Gastrocnemius medialis (tissue), 4 donors: ENCODE results near the gene DHRS3.

ENCODE experiments used
- POLR2A ChIP-seq, 2 donors: fragments of 450-650 bp; IDR thresholded peaks; one replicate each; pipeline ENCODE4 v1.6.1; 2017; ENCODE audit warnings: antibody characterized with exemption in 2 of 2, mild to moderate bottlenecking in 2 of 2, moderate library complexity in 2 of 2
- TF ChIP-seq, protein P1 (sequence below), 5 experiments: fragments of 450-650 bp in 3 of 5; fragments of 200-600 bp in 2 of 5; sonication (generic) in 2 of 5; IDR thresholded peaks in 4 of 5; conservative IDR thresholded peaks in 1 of 5; 1 replicate in 4 of 5; 2 replicates in 1 of 5; pipeline ENCODE4 v1.5.1; 2016 to 2019; ENCODE audit warnings: antibody characterized with exemption in 5 of 5, mild to moderate bottlenecking in 3 of 5, moderate library complexity in 3 of 5

DNA sequence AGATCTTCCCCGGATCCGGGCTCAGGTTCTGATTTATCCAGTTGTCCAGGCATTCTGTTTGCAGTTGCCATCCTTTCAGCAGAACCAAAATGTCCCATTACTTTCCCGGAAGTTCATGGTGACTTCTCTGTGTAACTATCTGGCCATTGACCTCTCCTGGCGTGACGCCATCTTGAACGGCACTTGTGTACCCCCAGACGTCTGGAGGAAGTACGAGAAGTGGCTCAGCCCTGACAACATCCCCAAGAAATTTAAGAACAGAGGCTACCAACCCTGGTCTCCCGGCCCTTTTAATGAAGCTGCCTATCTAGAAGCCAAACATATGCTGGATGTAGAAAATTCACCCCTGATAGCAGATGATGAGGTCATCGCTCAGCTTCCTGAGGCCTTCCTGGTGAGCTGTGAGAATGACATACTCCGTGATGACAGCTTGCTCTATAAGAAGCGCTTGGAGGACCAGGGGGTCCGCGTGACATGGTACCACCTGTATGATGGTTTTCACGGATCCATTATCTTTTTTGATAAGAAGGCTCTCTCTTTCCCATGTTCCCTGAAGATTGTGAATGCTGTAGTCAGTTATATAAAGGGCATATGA, 48.2 kb upstream of the DHRS3 start:
- TF ChIP-seq, protein P1, sequence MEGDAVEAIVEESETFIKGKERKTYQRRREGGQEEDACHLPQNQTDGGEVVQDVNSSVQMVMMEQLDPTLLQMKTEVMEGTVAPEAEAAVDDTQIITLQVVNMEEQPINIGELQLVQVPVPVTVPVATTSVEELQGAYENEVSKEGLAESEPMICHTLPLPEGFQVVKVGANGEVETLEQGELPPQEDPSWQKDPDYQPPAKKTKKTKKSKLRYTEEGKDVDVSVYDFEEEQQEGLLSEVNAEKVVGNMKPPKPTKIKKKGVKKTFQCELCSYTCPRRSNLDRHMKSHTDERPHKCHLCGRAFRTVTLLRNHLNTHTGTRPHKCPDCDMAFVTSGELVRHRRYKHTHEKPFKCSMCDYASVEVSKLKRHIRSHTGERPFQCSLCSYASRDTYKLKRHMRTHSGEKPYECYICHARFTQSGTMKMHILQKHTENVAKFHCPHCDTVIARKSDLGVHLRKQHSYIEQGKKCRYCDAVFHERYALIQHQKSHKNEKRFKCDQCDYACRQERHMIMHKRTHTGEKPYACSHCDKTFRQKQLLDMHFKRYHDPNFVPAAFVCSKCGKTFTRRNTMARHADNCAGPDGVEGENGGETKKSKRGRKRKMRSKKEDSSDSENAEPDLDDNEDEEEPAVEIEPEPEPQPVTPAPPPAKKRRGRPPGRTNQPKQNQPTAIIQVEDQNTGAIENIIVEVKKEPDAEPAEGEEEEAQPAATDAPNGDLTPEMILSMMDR (IDR thresholded peaks at IDR 0.05 in 4 of 5, conservative IDR thresholded peaks at IDR 0.05 in 1 of 5) = no peak
- no peak for TF ChIP-seq POLR2A (IDR thresholded peaks at IDR 0.05)
